Natural killer cell treated with Interleukin-12 subunit alpha and Interleukin-12 subunit beta and Interleukin-15 and Interleukin-18, amount 100 ng/mL, for 72 hours (primary cell): ENCODE measurements around the gene ZBTB38. TPM values are rescaled to one million over a fixed set of nuclear protein-coding genes. Genes with fewer than 3 reads are reported as not detected.
A peak's percentile ranks its signal among the peaks of the same experiment; 100 is the strongest.

ENCODE experiments used
- ATAC-seq, 2 donors: fragments of 150-1000 bp; cut with Tn5 transposase in 1 of 2; sonication (Bioruptor Pico), chemical (Tn5 transposase) in 1 of 2; 2 replicates each; pipeline ENCODE4 v1.10.0; 2021
- DNase-seq: peaks from one replicate; pipeline ENCODE4 v3.0.0; 2022; ENCODE audit warnings: low spot score
- H3K27ac Mint-ChIP-seq, 2 donors: 1 replicate in 1 of 2; 2 replicates in 1 of 2; pipeline ENCODE4 v1.8.0; 2022; ENCODE audit warnings: mixed read lengths in 2 of 2, mild to moderate bottlenecking in 1 of 2, moderate library complexity in 1 of 2
- H3K27me3 Mint-ChIP-seq, 2 donors: 1 replicate in 1 of 2; 2 replicates in 1 of 2; pipeline ENCODE4 v1.8.0; 2022; ENCODE audit warnings: mixed read lengths in 2 of 2
- H3K36me3 Mint-ChIP-seq: one replicate; pipeline ENCODE4 v1.8.0; 2022; ENCODE audit warnings: mixed read lengths
- H3K4me1 Mint-ChIP-seq, 2 donors: 1 replicate in 1 of 2; 2 replicates in 1 of 2; pipeline ENCODE4 v1.8.0; 2022; ENCODE audit warnings: low read depth in 2 of 2, mixed read lengths in 2 of 2, mild to moderate bottlenecking in 1 of 2
- H3K4me3 Mint-ChIP-seq: one replicate; pipeline ENCODE4 v1.8.0; 2022; ENCODE audit warnings: mixed read lengths
- H3K9me3 Mint-ChIP-seq: 2 replicates; pipeline ENCODE4 v1.8.0; 2022; ENCODE audit warnings: mixed read lengths
- total RNA-seq, 2 donors: library from RNA; stranded (reverse); gene quantifications; one replicate each; pipeline ENCODE4 v1.2.3, GENCODE V29; 2022

ZBTB38 gene
- total RNA-seq, 2 donors from 2014 or later: 24.5 to 29.5 TPM

- H3K4me1 Mint-ChIP-seq: peaks cover 0 to 28% of the 10 kb centered on the region in 2 donors
- peak overlapping the region in 1 of 2 donors; percentile 90 for H3K27ac Mint-ChIP-seq
- H3K36me3 Mint-ChIP-seq: no peaks in the 10 kb centered on the region
- ATAC-seq (no peak), DNase-seq (no peak)
- H3K9me3 Mint-ChIP-seq: no peaks in the 10 kb centered on the region
- no peaks in the 10 kb centered on the region for H3K27me3 Mint-ChIP-seq
- H3K4me3 Mint-ChIP-seq: no peak overlapping the region
Observed at GRCh38 chr3:141380279-141380678, 12.0 kb downstream of the ZBTB38 start.

- no peak overlapping the region for H3K4me3 Mint-ChIP-seq
Observed at GRCh38 chr3:141380987-141381386, 12.7 kb downstream of the ZBTB38 start.

GRCh38 chr3:141382571-141382970 is 14.3 kb downstream of the ZBTB38 start:
- ATAC-seq (no peak), DNase-seq (no peak)
- Mint-ChIP-seq H3K27me3 (no peaks in the 10 kb centered on the region), H3K4me1 (peaks cover 0 to 10% of the 10 kb centered on the region in 2 donors), H3K27ac (no peak overlapping the region), H3K9me3 (no peaks in the 10 kb centered on the region), H3K4me3 (no peak overlapping the region), H3K36me3 (no peaks in the 10 kb centered on the region)

More at GRCh38 chr3:141380987-141381386, 12.7 kb downstream of the ZBTB38 start:
- no peaks in the 10 kb centered on the region for H3K27me3 Mint-ChIP-seq
- ATAC-seq (no peak), DNase-seq (no peak)
- H3K27ac Mint-ChIP-seq: peak overlapping the region in 1 of 2 donors; percentile 90
- H3K4me1 Mint-ChIP-seq: peaks cover 0 to 21% of the 10 kb centered on the region in 2 donors
- no peaks in the 10 kb centered on the region for H3K9me3 Mint-ChIP-seq
- H3K36me3 Mint-ChIP-seq: no peaks in the 10 kb centered on the region

DNA sequence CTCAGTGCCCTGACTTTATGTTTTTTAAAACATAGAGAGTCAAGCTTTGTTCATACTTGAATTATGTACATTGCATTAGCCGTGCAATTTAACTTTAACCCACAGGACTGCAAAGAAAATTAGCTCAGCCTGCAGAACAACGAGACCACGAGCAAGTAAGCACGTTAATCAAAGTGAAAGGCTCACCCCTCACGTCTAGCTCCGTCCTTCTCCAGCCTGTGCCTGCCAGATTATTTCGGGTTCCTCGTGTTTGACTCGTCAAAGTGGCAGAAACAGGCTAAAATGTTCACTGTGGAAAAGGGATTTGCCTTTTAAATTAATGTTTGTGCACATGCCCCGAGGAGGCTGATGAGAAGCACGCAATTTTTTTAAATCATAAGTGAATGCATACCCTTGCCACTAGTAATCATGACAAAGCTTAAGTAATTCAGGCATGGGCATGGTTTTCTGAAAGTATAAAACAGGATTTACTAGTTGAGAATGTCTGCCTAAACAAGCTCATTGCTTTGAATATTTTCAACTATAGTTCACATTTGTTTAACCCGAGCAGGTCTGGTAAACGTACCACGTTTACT is 15.3 kb downstream of the ZBTB38 start:
- Mint-ChIP-seq H3K36me3 (no peaks in the 10 kb centered on the region), H3K27ac (no peak overlapping the region), H3K27me3 (no peaks in the 10 kb centered on the region), H3K9me3 (no peaks in the 10 kb centered on the region), H3K4me3 (no peak overlapping the region), H3K4me1 (peaks cover 0 to 9% of the 10 kb centered on the region in 2 donors)
- ATAC-seq (no peak), DNase-seq (no peak)

GRCh38 chr3:141384157-141384556 is 15.9 kb downstream of the ZBTB38 start:
- no peak for ATAC-seq
- Mint-ChIP-seq H3K4me3 (no peak overlapping the region), H3K4me1 (peaks cover 3 to 9% of the 10 kb centered on the region in 2 donors), H3K27ac (no peak overlapping the region), H3K27me3 (no peaks in the 10 kb centered on the region), H3K9me3 (no peaks in the 10 kb centered on the region), H3K36me3 (no peaks in the 10 kb centered on the region)
- no peak for DNase-seq

DNA sequence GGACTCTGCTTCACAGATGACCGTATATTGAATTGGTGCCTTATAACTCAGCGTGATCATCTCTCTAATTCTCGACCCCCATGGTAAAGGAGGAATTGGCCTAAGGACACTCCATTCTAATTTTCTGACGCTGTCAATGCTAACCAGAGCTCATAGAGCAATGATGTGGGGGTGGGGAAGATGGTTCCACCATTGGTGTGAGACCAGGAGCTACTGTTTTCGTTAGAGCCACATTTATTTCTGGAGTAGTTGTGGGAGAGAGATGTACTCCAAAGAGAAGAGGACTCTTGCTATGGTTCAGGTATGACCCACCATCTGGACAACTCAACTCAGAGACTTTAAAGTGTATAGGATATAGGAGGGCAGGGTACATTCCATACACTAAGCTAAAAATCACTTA is 16.3 kb downstream of the ZBTB38 start:
- DNase-seq (no peak), ATAC-seq (no peak)
- H3K27me3 Mint-ChIP-seq: no peaks in the 10 kb centered on the region
- no peak overlapping the region for H3K27ac Mint-ChIP-seq
- H3K9me3 Mint-ChIP-seq: no peaks in the 10 kb centered on the region
- no peak overlapping the region for H3K4me3 Mint-ChIP-seq
- no peaks in the 10 kb centered on the region for H3K36me3 Mint-ChIP-seq
- H3K4me1 Mint-ChIP-seq: peaks cover 3 to 10% of the 10 kb centered on the region in 2 donors

GRCh38 chr3:141385406-141386125 is 17.3 kb downstream of the ZBTB38 start:
- H3K27me3 Mint-ChIP-seq: no peaks in the 10 kb centered on the region
- no peak overlapping the region for H3K4me3 Mint-ChIP-seq
- H3K4me1 Mint-ChIP-seq: peaks cover 3 to 11% of the 10 kb centered on the region in 2 donors
- H3K9me3 Mint-ChIP-seq: no peaks in the 10 kb centered on the region
- no peak for DNase-seq
- H3K36me3 Mint-ChIP-seq: no peaks in the 10 kb centered on the region
- ATAC-seq: no peak
- no peak overlapping the region for H3K27ac Mint-ChIP-seq

- no peak overlapping the region for H3K4me3 Mint-ChIP-seq
- H3K36me3 Mint-ChIP-seq: no peaks in the 10 kb centered on the region
Observed at GRCh38 chr3:141386126-141386488, 17.8 kb downstream of the ZBTB38 start.

GRCh38 chr3:141386611-141387111 is 18.4 kb downstream of the ZBTB38 start:
- Mint-ChIP-seq H3K27ac (no peak overlapping the region), H3K27me3 (no peaks in the 10 kb centered on the region), H3K4me3 (no peak overlapping the region), H3K9me3 (no peaks in the 10 kb centered on the region), H3K36me3 (no peaks in the 10 kb centered on the region), H3K4me1 (peaks cover 3 to 11% of the 10 kb centered on the region in 2 donors)
- ATAC-seq (no peak), DNase-seq (no peak)

More at GRCh38 chr3:141386126-141386488, 17.8 kb downstream of the ZBTB38 start:
- no peaks in the 10 kb centered on the region for H3K9me3 Mint-ChIP-seq
- no peak overlapping the region for H3K27ac Mint-ChIP-seq
- peaks cover 3 to 11% of the 10 kb centered on the region in 2 donors for H3K4me1 Mint-ChIP-seq
- no peak for ATAC-seq
- H3K27me3 Mint-ChIP-seq: no peaks in the 10 kb centered on the region
- no peak for DNase-seq

GRCh38 chr3:141387516-141387915 is 19.2 kb downstream of the ZBTB38 start:
- Mint-ChIP-seq H3K4me3 (no peak overlapping the region), H3K4me1 (peaks cover 3 to 11% of the 10 kb centered on the region in 2 donors), H3K27me3 (no peaks in the 10 kb centered on the region), H3K9me3 (no peaks in the 10 kb centered on the region), H3K27ac (no peak overlapping the region), H3K36me3 (no peaks in the 10 kb centered on the region)
- DNase-seq (no peak), ATAC-seq (no peak)

DNA sequence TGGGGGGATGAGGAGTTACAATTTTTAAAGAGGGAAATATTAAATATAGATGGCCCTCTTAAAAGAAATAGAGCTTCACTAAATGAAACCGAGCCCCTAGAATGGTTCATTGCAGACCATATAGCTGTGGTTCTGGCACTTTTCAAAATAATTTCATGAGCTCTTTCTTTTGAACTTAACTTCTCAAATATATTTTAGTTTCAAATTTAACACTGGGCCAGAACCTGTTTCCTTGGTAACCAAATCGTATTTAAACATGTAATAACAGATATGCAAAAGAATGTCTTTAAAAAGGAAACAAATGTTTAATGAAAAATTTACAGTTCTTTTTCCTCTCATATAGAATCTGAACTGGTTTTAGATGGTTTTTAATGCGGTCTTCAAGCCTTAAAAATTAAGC is 20.1 kb downstream of the ZBTB38 start:
- peaks cover 3 to 11% of the 10 kb centered on the region in 2 donors for H3K4me1 Mint-ChIP-seq
- peak overlapping the region; percentile 80 for H3K4me3 Mint-ChIP-seq
- H3K9me3 Mint-ChIP-seq: no peaks in the 10 kb centered on the region
- ATAC-seq: no peak
- peak overlapping the region; percentile 26 to 29 for H3K27ac Mint-ChIP-seq
- DNase-seq: no peak
- no peaks in the 10 kb centered on the region for H3K36me3 Mint-ChIP-seq
- H3K27me3 Mint-ChIP-seq: no peaks in the 10 kb centered on the region

DNA sequence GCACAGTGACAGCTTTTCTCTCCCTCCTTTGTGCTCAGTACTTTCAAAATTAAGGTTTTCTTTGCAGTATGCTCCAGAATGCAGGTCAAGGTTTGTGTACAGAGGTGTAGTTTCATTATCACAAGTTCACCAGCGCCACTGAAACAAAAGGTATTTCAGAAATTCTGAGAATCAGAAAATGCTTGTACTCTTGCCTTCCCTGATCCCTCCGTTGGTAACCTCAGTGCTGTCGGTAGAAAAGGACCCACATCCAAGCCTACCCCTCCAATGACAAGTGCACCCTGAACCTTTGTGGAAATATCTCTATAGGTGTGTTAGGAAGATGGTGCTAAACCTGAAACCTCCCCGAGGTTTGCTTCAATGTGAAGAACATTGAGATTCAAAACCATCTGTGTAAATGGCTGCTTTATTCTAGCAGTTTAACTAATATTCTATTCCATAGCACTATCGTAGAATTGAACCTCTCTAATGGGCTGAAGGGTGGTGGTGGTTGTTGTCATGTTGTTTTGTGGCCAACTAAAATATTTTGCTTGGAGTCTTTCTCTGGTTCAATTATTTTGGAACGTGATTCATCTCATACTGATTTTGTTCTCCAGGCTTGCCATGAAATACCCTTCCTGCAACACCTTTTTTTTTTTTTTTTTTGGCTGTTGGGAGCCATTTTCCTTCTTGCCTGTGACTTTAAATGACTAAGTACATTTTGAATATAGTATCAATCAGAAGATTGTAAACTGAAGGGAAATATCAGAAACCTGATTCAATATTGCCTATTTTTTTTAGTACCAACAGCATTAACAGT is 20.7 kb downstream of the ZBTB38 start:
- peaks cover 3 to 11% of the 10 kb centered on the region in 2 donors for H3K4me1 Mint-ChIP-seq
- H3K27me3 Mint-ChIP-seq: no peaks in the 10 kb centered on the region
- no peaks in the 10 kb centered on the region for H3K36me3 Mint-ChIP-seq
- H3K27ac Mint-ChIP-seq: peak overlapping the region; percentile 26 to 29
- DNase-seq (no peak), ATAC-seq (peak in 1 of 2 donors; percentile 51)
- H3K4me3 Mint-ChIP-seq: peak overlapping the region; percentile 80
- no peaks in the 10 kb centered on the region for H3K9me3 Mint-ChIP-seq

DNA sequence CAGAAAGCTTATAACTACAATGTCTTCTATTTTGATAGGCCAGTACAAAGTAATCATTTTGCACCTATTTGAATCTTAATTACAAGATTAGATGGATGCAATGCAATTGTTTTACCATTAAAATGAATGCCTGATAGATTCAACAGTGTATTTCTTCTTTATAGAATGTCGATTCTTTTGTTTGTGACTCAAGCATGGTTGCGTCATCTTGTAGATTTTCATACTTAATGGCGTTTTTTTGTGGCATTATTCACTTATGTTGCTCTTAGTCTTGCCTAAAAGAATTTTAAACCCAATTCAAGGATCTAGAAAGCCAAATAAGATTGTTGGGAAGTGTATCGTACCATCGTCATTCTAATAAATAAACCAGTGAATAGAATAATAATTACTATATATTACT is 21.4 kb downstream of the ZBTB38 start:
- H3K36me3 Mint-ChIP-seq: no peaks in the 10 kb centered on the region
- DNase-seq (no peak), ATAC-seq (no peak)
- peak overlapping the region; percentile 80 for H3K4me3 Mint-ChIP-seq
- peaks cover 0 to 2% of the 10 kb centered on the region in 2 donors for H3K27me3 Mint-ChIP-seq
- H3K4me1 Mint-ChIP-seq: peaks cover 3 to 11% of the 10 kb centered on the region in 2 donors
- H3K9me3 Mint-ChIP-seq: no peaks in the 10 kb centered on the region
- H3K27ac Mint-ChIP-seq: no peak overlapping the region

- peaks cover 0 to 2% of the 10 kb centered on the region in 2 donors for H3K27me3 Mint-ChIP-seq
- H3K4me1 Mint-ChIP-seq: peaks cover 3 to 11% of the 10 kb centered on the region in 2 donors
- H3K36me3 Mint-ChIP-seq: no peaks in the 10 kb centered on the region
- no peaks in the 10 kb centered on the region for H3K9me3 Mint-ChIP-seq
- DNase-seq: no peak
- no peak for ATAC-seq
- H3K4me3 Mint-ChIP-seq: no peak overlapping the region
- no peak overlapping the region for H3K27ac Mint-ChIP-seq
Observed at GRCh38 chr3:141390747-141391146, 22.4 kb downstream of the ZBTB38 start.
